GM12878 (cell line): ENCODE data around the gene STX10. TPM values are rescaled to one million over a fixed set of nuclear protein-coding genes. Genes with fewer than 3 reads are reported as not detected.

Source experiments
- ATAC-seq: fragments of 200-7000 bp; cut with Tn5 transposase; 3 replicates; pipeline ENCODE4 v1.9.1; 2020; ENCODE audit warnings: mild to moderate bottlenecking, moderate library complexity
- BruUV-seq: library from RNA; stranded (reverse); fragments of 400-500 nt; replicated peaks from 2 replicates; lab custom pipeline; 2021; lab: Mats Ljungman, UMichigan
- CTCF ChIA-PET: fragments of 300-600 bp; sonication (Branson Sonifier 250); formaldehyde crosslinking; extraction: SDS; loops from one replicate; lab custom pipeline; 2021; ENCODE audit warnings: inconsistent platforms; lab: Yijun Ruan, JAX
- POLR2A ChIA-PET: fragments of 350-600 bp; formaldehyde crosslinking; extraction: SDS; loops from one replicate; lab custom pipeline; 2021; ENCODE audit warnings: inconsistent platforms; lab: Charles Lee
- RAD21 ChIA-PET: fragments of 300-600 bp; sonication (Branson Sonifier 250); formaldehyde crosslinking; loops from one replicate; lab custom pipeline; 2023; ENCODE audit warnings: antibody characterized with exemption; ENCODE audit not compliant: unreplicated experiment; lab: Charles Lee
- SMC1A ChIA-PET: fragments of 300-600 bp; sonication (Branson Sonifier 250); formaldehyde crosslinking; loops from one replicate; lab custom pipeline; 2023; ENCODE audit not compliant: unreplicated experiment, uncharacterized antibody; lab: Charles Lee
- DNase-seq: peaks from one replicate; pipeline ENCODE4 v3.0.0-alpha.2; 2011; ENCODE audit warnings: low read depth, low spot score
- FAIRE-seq: peaks from 3 replicates; lab custom pipeline; 2011; peaks lifted over from hg19 to GRCh38; lab: Jason Lieb, UNC
- H2AFZ ChIP-seq: 2 replicates; pipeline ENCODE4 v1.6.0; 2011; ENCODE audit warnings: low read depth, low read length, control low read depth; ENCODE audit not compliant: control insufficient read depth
- H3K27ac ChIP-seq: 2 replicates; pipeline ENCODE4 v1.5.1; 2011; ENCODE audit warnings: control low read depth; ENCODE audit not compliant: control insufficient read depth, insufficient read depth
- H3K27me3 ChIP-seq, 2 experiments: replicated peaks in 1 of 2; 2 replicates each; pipeline versions ENCODE4 v1.6.0 to v1.6.1; 2011; ENCODE audit warnings: low read length in 1 of 2; ENCODE audit not compliant: control insufficient read depth in 2 of 2, insufficient read depth in 2 of 2
- H3K36me3 ChIP-seq, 2 experiments: 2 replicates each; pipeline ENCODE4 v1.5.1; 2011; ENCODE audit warnings: low read length in 1 of 2; ENCODE audit not compliant: control insufficient read depth in 2 of 2, insufficient read depth in 2 of 2
- H3K4me1 ChIP-seq: 2 replicates; pipeline ENCODE4 v1.6.1; 2011; ENCODE audit warnings: mild to moderate bottlenecking, low read length, moderate library complexity, mixed read lengths; ENCODE audit not compliant: control insufficient read depth, insufficient read depth
- H3K4me2 ChIP-seq: 2 replicates; pipeline ENCODE4 v1.6.0; 2011; ENCODE audit warnings: control low read depth; ENCODE audit not compliant: control insufficient read depth, insufficient read depth
- H3K4me3 ChIP-seq: fragments of 200-600 bp; sonication (generic); 2 replicates; pipeline ENCODE4 v1.5.1; 2016
- H3K79me2 ChIP-seq: 2 replicates; pipeline ENCODE4 v1.6.0; 2011; ENCODE audit warnings: low read length; ENCODE audit not compliant: control insufficient read depth, insufficient read depth
- H3K9ac ChIP-seq: 2 replicates; pipeline ENCODE4 v1.8.0; 2011; ENCODE audit warnings: low read length, control low read depth, mixed read lengths; ENCODE audit not compliant: control insufficient read depth, insufficient read depth
- H3K9me3 ChIP-seq: replicated peaks from 3 replicates; pipeline ENCODE4 v1.5.1; 2011; ENCODE audit warnings: mild to moderate bottlenecking, low read length; ENCODE audit not compliant: control insufficient read depth, insufficient read depth
- H4K20me1 ChIP-seq: 2 replicates; pipeline ENCODE4 v1.6.0; 2011; ENCODE audit not compliant: control insufficient read depth, insufficient read depth
- CBFB ChIP-seq: IDR thresholded peaks from 2 replicates; pipeline ENCODE4 v1.6.1; 2016; ENCODE audit warnings: antibody characterized with exemption, low read depth
- CTCF ChIP-seq, 3 experiments: IDR thresholded peaks in 2 of 3; conservative IDR thresholded peaks in 1 of 3; 2 replicates each; pipeline ENCODE4 v1.5.1; 2011; ENCODE audit warnings: low read depth in 3 of 3, low read length in 3 of 3, mild to moderate bottlenecking in 3 of 3, control low read depth in 2 of 3, moderate library complexity in 2 of 3, inconsistent platforms in 1 of 3, mixed read lengths in 1 of 3; ENCODE audit not compliant: control insufficient read depth in 2 of 3, insufficient read depth in 1 of 3; ENCODE audit errors: extremely low read depth in 1 of 3
- E4F1 ChIP-seq: fragments of 450-650 bp; IDR thresholded peaks from 2 replicates; pipeline ENCODE4 v1.6.1; 2018; ENCODE audit warnings: borderline replicate concordance, mild to moderate bottlenecking; ENCODE audit not compliant: partially characterized antibody
- EGR1 ChIP-seq, 2 experiments: IDR thresholded peaks; 1 replicate in 1 of 2; 2 replicates in 1 of 2; pipeline ENCODE4 v1.6.1; 2011 to 2012; ENCODE audit warnings: low read depth in 2 of 2, low read length in 2 of 2, borderline replicate concordance in 1 of 2, mild to moderate bottlenecking in 1 of 2, moderate library complexity in 1 of 2
- ETV6 ChIP-seq, 2 experiments: fragments of 450-650 bp in 1 of 2; IDR thresholded peaks in 1 of 2; conservative IDR thresholded peaks in 1 of 2; 2 replicates each; pipeline ENCODE4 v1.6.1; 2014; ENCODE audit warnings: antibody characterized with exemption in 1 of 2, borderline replicate concordance in 1 of 2, low read depth in 1 of 2, mild to moderate bottlenecking in 1 of 2, moderate library complexity in 1 of 2
- FOXM1 ChIP-seq: IDR thresholded peaks from 2 replicates; pipeline ENCODE4 v1.6.1; 2012; ENCODE audit warnings: low read depth, mild to moderate bottlenecking, inconsistent platforms, low read length, moderate library complexity
- GABPA ChIP-seq: IDR thresholded peaks from 2 replicates; pipeline ENCODE4 v1.6.1; 2014; ENCODE audit warnings: antibody characterized with exemption, low read depth, mild to moderate bottlenecking, inconsistent platforms
- GATAD2B ChIP-seq: fragments of 450-650 bp; conservative IDR thresholded peaks from 2 replicates; pipeline ENCODE4 v1.6.1; 2017; ENCODE audit warnings: low read depth, mild to moderate bottlenecking, moderate library complexity
- HDGF ChIP-seq: fragments of 450-650 bp; IDR thresholded peaks from 2 replicates; pipeline ENCODE4 v1.6.1; 2016; ENCODE audit warnings: antibody characterized with exemption
- IRF4 ChIP-seq: IDR thresholded peaks from 2 replicates; pipeline ENCODE4 v1.6.1; 2011; ENCODE audit warnings: low read depth, low read length
- NFYB ChIP-seq: IDR thresholded peaks from 2 replicates; pipeline ENCODE4 v1.6.1; 2011; ENCODE audit warnings: low read depth, mild to moderate bottlenecking, low read length, improper control_type of control experiment, moderate library complexity; ENCODE audit not compliant: insufficient read depth
- TAF1 ChIP-seq: IDR thresholded peaks from 2 replicates; pipeline ENCODE4 v1.6.1; 2011; ENCODE audit warnings: mild to moderate bottlenecking, low read depth, low read length, borderline replicate concordance
- USF1 ChIP-seq: IDR thresholded peaks from 2 replicates; pipeline ENCODE4 v1.6.1; 2011; ENCODE audit warnings: borderline replicate concordance, low read depth, mild to moderate bottlenecking, moderate library complexity, mixed read lengths, low read length; ENCODE audit not compliant: insufficient read depth; ENCODE audit errors: extremely low read length
- ZBED1 ChIP-seq: IDR thresholded peaks from 2 replicates; pipeline ENCODE4 v1.6.1; 2016; ENCODE audit warnings: borderline replicate concordance
- ZNF384 ChIP-seq: IDR thresholded peaks from 2 replicates; pipeline ENCODE4 v1.6.1; 2012; ENCODE audit warnings: low read depth, mild to moderate bottlenecking, low read length, improper control_type of control experiment, borderline replicate concordance
- WGBS: methylation state at CpG from one replicate; pipeline ENCODE4 v1.1.6; 2016; ENCODE audit warnings: low lambda C conversion rate; ENCODE audit not compliant: insufficient replicate concordance, insufficient coverage; ENCODE audit errors: missing lambda C conversion rate; 5-methylcytosine and 5-hydroxymethylcytosine counted together
- in situ Hi-C: fragments of 300-500 bp; cut with MboI; formaldehyde crosslinking; loops from 9 replicates; pipeline ENCODE4 v1.14.3; 2018; ENCODE audit warnings: mixed read lengths
- intact Hi-C: fragments of 100-400 bp; cut with micrococcal nuclease; formaldehyde crosslinking; loops from one replicate; pipeline ENCODE4 v1.14.2; 2022; ENCODE audit not compliant: unreplicated experiment
- polyA plus RNA-seq, 11 experiments: library from polyadenylated mRNA; depleted of rRNA in 4 of 11; unstranded in 6 of 11; stranded (reverse) in 5 of 11; fragments of >200 nt; fragmentation: Nextera tagmentation in 4 of 11; fragmentation: Illumina TruSeq in 1 of 11; extraction: Ambion mirVana in 4 of 11; extraction: Trizol in 1 of 11; gene quantifications; 1 replicate in 1 of 11; 2 replicates in 10 of 11; pipeline versions ENCODE4 v1.2.1 to v1.2.3, GENCODE V29; 2011 to 2016; ENCODE audit warnings: inconsistent platforms in 2 of 11, missing spikeins in 2 of 11, low read depth in 1 of 11
- total RNA-seq, 4 experiments: library from RNA; depleted of rRNA in 3 of 4; stranded (reverse); fragments of >200 nt in 3 of 4; fragmentation: Illumina TruSeq in 1 of 4; extraction: Trizol in 1 of 4; gene quantifications; 2 replicates each; pipeline versions ENCODE4 v1.2.1 to v1.2.3, GENCODE V29; 2013 to 2021

STX10 gene
- total and polyA plus RNA-seq, 10 of the 15 experiments (the other 5 are each of a cell fraction or from before 2014, with no cell fraction given): 0.56 to 76.1 (median 47.6) TPM

GRCh38 chr19:13104848-13105711, 45.1 kb downstream of the STX10 start:
- TSS peak; percentile 46 for BruUV-seq
- peak; percentile 52 for FAIRE-seq
- TF ChIP-seq ZBED1 (no peak), ETV6 (conservative IDR thresholded peaks at IDR 0.05 in 1 of 2, IDR thresholded peaks at IDR 0.05 in 1 of 2; ENCODE audit: borderline replicate concordance in 1 of 2, low read depth in 1 of 2) (peak in 1 of 2 experiments; percentile 2; a peak in 1 of 4 replicates), GABPA (peak; percentile 82), CTCF (IDR thresholded peaks at IDR 0.05 in 2 of 3, conservative IDR thresholded peaks at IDR 0.05 in 1 of 3; ENCODE audit: control insufficient read depth in 2 of 3, extremely low read depth in 1 of 3, insufficient read depth in 1 of 3, low read depth in 3 of 3, low read length in 3 of 3) (0 out of 6 replicates have a peak, but pooled peaks of 1 of the 3 experiments have one; percentile 3), USF1 (no peak), NFYB (no peak), HDGF (no peak), FOXM1 (no peak), CBFB (0 out of 2 replicates have a peak, but pooled peaks have one; percentile 0), EGR1 (IDR thresholded peaks at IDR 0.05; ENCODE audit: borderline replicate concordance in 1 of 2, low read depth in 2 of 2, low read length in 2 of 2) (no peak), ZNF384 (no peak), E4F1 (no peak), GATAD2B (0 out of 2 replicates have a peak, but pooled peaks have one; percentile 14), TAF1 (0 out of 2 replicates have a peak, but pooled peaks have one; percentile 25), IRF4 (no peak)

More at GRCh38 chr19:13104848-13105711, 45.1 kb downstream of the STX10 start:
- Histone ChIP-seq H3K27ac (peak overlapping the region; percentile 90), H3K4me2 (peak overlapping the region; percentile 81), H3K27me3 (no peaks in the 10 kb centered on the region), H3K4me1 (peaks cover 34% of the 10 kb centered on the region), H2AFZ (peak overlapping the region; percentile 40), H3K9ac (peak overlapping the region; percentile 68), H4K20me1 (no peaks in the 10 kb centered on the region), H3K36me3 (peaks cover 2 to 9% of the 10 kb centered on the region in 2 experiments; a peak in 2 of 4 replicates), H3K4me3 (peak overlapping the region; percentile 61), H3K79me2 (peaks cover 5% of the 10 kb centered on the region; the same call in 1 of the 2 replicates), H3K9me3 (no peaks in the 10 kb centered on the region; the same call in 2 of the 3 replicates)
- ChIA-PET CTCF (interaction anchor here (0.8 to 3.8 kb wide), 13 partner anchors 8 to 241 kb away, joined by 3 to 13 read pairs (median 4); partner anchors contain the start of gene NACC1), SMC1A (interaction anchor here (0.9 to 2.0 kb wide), 4 partner anchors 13 to 39 kb away, joined by 3 to 6 read pairs (median 4); partner anchors contain the start of gene NACC1), RAD21 (interaction anchor here (0.8 to 3.3 kb wide), 5 partner anchors 10 to 128 kb away, joined by 3 to 18 read pairs (median 3); partner anchors contain the start of gene NACC1), POLR2A (interaction anchor here (2.3 kb wide), 1 partner anchor 12 kb away, joined by 7 read pairs; the partner anchor contains the start of genes NACC1 and TRMT1)
- intact Hi-C loops: loop anchor here (5.0 kb wide), 2 partner anchors 47 to 157 kb away; partner anchors contain the start of genes IER2 and STX10
- in situ Hi-C loops: no loop called here
- DNase-seq: no peak
- WGBS: 4% methylated on average over 27 of the region's 29 CpGs
- ATAC-seq: no peak
